ENCODE data around the gene ATG7.

- TF ChIP-seq EZH2 (IDR thresholded peaks at IDR 0.05; ENCODE audit: borderline replicate concordance, low read depth, low read length, severe bottlenecking): no peak
- no peak for TF ChIP-seq CTCF (IDR thresholded peaks at IDR 0.05; ENCODE audit: borderline replicate concordance, extremely low read depth, low read length, poor library complexity, severe bottlenecking)
Measured at GRCh38 chr3:11467875-11468274, 195.7 kb downstream of the ATG7 start.
